Posterior cingulate gyrus (tissue), 11 donors: ENCODE results near the gene RDH16.
A peak's percentile ranks its signal among the peaks of the same experiment; 100 is the strongest.
"Not testable (repeated sequence)": the region's sequence is repeated elsewhere in the genome, so short reads cannot be mapped to it uniquely, and the experiment has no call there.

ENCODE experiments used
- DNase-seq, 10 donors: peaks; one replicate each; pipeline versions ENCODE4 v3.0.0 to v3.0.0-alpha.2; 2020 to 2021; ENCODE audit warnings: mixed read lengths in 3 of 10
- intact Hi-C: fragments of 100-400 bp; cut with DNase I; formaldehyde crosslinking; loops from one replicate; pipeline ENCODE4 v1.15.1; 2023

Gene RDH16

GRCh38 chr12:56958422-56958821 is 1.0 kb upstream of the RDH16 start:
- DNase-seq: no peak
- intact Hi-C loops: no loop called here

GRCh38 chr12:56955631-56956256 is 1.7 kb downstream of the RDH16 start:
- no peak for DNase-seq
- intact Hi-C loops: no loop called here

DNA sequence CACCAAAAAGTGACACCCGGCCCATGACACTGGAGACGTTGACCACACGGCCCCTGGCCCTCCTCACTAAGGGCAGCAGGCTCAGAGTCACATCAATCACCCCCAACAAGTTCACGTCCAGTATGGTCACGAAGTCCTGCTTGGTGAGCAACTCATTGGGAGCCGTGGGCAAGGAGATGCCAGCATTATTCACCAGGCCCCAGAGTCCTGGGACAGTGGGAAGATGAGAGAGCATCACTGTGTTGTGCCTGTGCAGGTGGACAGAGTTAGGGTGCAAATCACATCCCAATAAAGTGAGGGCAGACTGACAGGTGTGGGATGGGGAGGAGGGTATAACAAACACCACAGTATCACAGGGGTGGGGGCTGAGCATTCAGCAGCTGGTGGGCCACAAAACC is 2.5 kb downstream of the RDH16 start:
- intact Hi-C loops: no loop called here

GRCh38 chr12:56954057-56954957 is 3.1 kb downstream of the RDH16 start:
- DNase-seq: no peak
- intact Hi-C loops: no loop called here

More for the DNA sequence above, 2.5 kb downstream of the RDH16 start:
- no peak for DNase-seq

GRCh38 chr12:56953314-56953713 is 4.1 kb downstream of the RDH16 start:
- intact Hi-C loops: no loop called here
- no peak for DNase-seq

DNA sequence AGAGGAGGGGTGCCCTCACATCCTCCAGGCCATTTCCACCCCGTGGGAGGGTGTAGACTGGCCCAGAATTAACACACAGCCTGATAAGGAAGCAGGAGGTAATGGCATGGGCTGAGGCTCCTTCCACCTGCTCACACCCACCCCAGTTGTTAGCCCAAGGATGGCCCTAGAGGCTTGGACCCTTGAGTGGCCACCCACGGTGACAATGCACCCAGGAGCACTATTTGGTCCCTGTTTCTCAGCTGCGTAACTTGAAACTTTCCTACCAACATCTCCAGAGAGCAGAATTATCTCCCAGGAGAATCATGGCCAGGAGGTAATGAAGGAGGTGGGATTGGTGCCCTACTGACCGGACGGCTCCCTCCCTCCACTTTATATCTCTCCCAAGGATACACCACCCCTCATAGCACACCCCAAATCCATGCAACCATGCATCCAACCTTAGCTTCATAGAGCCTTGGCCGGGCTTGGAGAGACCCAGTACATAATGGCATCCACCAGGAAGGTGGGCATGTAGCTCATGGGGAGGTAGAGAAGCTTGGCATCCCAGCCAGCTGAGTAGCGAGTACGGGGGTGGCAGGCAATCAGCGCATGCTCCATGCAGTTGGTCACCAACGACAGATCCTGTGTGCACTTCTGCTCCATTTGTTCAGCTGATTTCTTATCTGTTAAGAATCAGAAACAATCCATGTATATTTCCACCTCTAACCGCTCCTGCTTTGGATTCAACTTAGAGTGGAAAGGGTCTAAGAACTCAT is 5.6 kb downstream of the RDH16 start:
- intact Hi-C loops: no loop called here
- DNase-seq: no peak

DNA sequence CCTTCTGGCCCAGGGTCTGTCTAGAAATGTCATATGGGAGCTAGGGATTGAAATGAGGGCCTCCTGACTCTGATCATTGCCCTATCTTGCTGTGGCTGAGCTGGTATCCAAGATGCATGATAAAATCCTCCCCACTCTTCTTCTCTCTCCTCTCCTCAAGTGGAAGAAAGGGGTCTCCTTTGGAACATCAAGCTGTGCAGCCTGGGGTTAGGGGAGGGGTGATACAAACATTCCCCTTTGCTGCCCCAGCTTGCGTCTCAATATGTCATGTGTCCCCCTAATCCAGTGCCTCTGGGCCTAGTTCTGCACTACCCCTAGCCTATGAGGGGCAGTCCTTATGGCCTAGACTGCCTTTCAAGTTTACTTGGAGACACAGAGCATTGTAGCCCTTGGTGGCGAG is 8.5 kb downstream of the RDH16 start:
- no peak for DNase-seq

DNA sequence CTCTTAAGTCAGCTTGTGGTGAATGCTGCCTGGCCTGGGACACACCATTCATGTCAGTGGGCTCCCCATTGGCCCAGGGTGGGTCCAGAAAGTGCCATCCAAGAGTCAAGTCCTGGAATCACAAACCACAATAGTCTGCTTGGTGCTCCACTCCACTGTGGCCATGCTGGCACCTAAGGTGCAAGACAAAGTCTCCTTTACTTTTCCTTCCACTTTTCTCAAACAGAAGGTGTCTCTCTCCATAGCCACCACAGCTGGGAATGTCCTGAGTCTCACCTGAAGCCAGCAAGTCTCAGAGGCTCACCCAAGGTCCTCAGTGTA is 9.0 kb downstream of the RDH16 start:
- intact Hi-C loops: no loop called here
- no peak for DNase-seq

More for the DNA sequence above, 8.5 kb downstream of the RDH16 start:
- intact Hi-C loops: no loop called here

DNA sequence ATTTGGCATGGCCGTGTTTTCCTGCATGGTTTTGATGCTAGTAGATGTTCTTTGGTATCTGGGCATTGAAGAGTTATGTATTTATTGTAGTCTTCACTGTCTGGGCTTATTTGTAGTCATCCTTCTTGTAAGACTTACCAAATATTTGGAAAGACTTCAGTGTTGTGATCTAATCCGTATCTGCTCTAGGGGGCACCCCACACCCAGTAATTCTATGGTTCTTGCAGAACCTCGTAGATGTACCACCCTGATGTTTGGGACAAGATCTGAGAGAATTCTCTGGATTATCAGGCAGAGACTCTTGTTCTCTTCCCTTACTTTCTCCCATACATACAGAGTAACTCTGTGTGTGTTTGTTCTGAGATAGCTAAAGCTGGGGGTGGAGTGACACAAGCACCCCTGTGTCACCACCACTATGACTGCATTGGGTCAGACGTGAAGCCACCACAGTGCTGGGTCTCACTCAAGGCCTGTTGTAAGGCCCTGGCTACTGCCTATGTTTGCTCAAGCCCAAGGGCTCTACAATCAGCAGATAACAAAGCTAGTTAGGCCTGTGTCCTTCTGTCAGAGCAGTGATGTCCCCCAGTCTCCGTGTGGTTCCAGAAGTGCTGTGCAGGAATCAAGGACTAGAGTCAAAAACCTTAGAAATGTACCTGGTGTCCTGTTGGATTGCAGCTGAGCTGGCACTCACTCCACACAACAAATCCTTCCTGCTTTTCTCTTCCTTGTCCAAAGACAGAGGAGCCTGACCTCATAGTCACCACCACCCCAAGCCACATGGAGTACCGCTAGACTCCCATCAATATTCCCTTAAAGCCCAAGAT is 9.6 kb downstream of the RDH16 start:
- intact Hi-C loops: no loop called here
- DNase-seq: no peak

- intact Hi-C loops: no loop called here
Observed at GRCh38 chr12:56943878-56944277, 13.5 kb downstream of the RDH16 start.

GRCh38 chr12:56943374-56943773 is 14.0 kb downstream of the RDH16 start:
- DNase-seq, intact Hi-C loops: not testable (repeated sequence)

More at GRCh38 chr12:56943878-56944277, 13.5 kb downstream of the RDH16 start:
- no peak for DNase-seq

- intact Hi-C loops: no loop called here
- peak in 7 of 10 donors; percentile 12 to 89 (median 32) for DNase-seq
Observed at GRCh38 chr12:56941299-56942017, 15.9 kb downstream of the RDH16 start.

DNA sequence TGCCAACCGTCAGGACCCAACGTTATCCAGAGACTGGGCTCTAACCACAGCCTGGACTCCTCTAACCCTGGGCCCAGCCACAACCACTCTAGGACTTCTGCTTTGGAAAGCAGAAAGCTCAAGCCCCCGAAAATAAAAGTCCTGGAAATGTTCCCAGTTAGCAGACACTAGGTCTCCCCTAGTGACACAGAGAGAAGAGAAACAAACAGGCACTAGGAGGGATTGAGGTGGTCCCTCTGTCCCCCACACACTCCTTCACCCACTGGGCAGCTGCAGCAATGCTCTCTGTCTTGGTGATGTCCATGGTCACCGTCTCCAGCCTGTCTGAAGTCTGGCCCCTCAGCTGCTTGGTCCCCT is 16.5 kb downstream of the RDH16 start:
- DNase-seq, intact Hi-C loops: not testable (repeated sequence)

GRCh38 chr12:56935752-56936151 is 21.7 kb downstream of the RDH16 start:
- DNase-seq: no peak
- intact Hi-C loops: no loop called here

DNA sequence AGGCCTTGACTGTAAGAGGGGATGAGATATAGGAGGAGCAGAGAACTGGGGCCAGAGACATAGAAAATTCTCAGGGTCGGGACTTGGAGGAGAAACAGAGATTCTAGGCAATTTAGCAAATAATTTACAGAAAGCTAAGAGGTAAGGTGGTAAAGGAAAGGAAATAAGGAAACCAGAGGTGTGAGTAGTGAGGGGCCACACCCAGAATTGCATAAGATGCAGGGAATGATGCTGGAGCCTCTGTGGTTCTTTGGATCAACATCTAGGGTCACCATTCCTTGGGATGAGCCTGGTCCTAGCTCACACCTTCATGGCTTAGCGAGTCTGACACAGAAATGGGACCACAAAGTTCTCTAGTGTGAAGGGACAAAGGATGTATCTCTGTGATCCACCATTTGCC is 22.3 kb downstream of the RDH16 start:
- DNase-seq: no peak
- intact Hi-C loops: no loop called here

GRCh38 chr12:56933826-56934625 is 23.4 kb downstream of the RDH16 start, which contains the start of gene SDR9C7:
TSS of gene SDR9C7 (minus strand) at chr12:56934408. CDS start at chr12:56934261, 147 bp downstream.
- intact Hi-C loops: no loop called here
- no peak for DNase-seq

DNA sequence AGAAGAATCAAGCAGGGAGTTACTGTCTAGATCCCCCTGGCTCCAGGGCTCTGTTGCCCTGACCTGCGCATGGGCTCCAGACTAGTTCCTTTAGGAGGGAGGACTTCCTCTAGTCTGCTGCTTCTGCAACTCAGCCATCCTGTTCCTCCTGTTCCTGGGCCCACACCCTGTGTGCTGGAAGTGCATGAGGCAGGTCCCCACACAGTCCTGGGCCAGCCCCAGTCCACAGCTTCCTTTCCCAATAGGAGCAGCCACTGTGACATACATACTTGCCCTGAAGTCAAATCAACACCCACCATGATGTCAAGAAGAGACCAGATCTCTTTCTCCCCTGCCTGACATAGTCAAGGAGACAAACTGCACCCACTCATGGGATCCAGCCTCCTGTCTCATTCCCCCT is 24.5 kb downstream of the RDH16 start:
- no peak for DNase-seq
- intact Hi-C loops: no loop called here

- intact Hi-C loops: no loop called here
- no peak for DNase-seq
Observed at GRCh38 chr12:56932146-56932545, 25.3 kb downstream of the RDH16 start.

- intact Hi-C loops: no loop called here
- no peak for DNase-seq
Observed at GRCh38 chr12:56931474-56931978, 25.9 kb downstream of the RDH16 start.
